Liver (tissue), 9 donors: ENCODE results near the gene PLCD3. TPM values are rescaled to one million over a fixed set of nuclear protein-coding genes. Genes with fewer than 3 reads are reported as not detected.

Experiments used
- DNase-seq: peaks from one replicate; pipeline ENCODE4 v3.0.0-alpha.2; 2017; ENCODE audit warnings: low spot score
- H3K27ac ChIP-seq, 2 donors: one replicate each; pipeline ENCODE4 v1.7.0; 2013; ENCODE audit warnings: inconsistent platforms in 2 of 2, low read length in 2 of 2, control low read depth in 1 of 2, low read depth in 1 of 2, mild to moderate bottlenecking in 1 of 2
- H3K27me3 ChIP-seq, 4 donors: one replicate each; pipeline versions ENCODE4 v1.6.1 to v1.7.0; 2013; ENCODE audit warnings: low read length in 3 of 4, inconsistent platforms in 1 of 4, mild to moderate bottlenecking in 1 of 4, moderate library complexity in 1 of 4; ENCODE audit not compliant: control insufficient read depth in 4 of 4, insufficient read depth in 4 of 4
- H3K36me3 ChIP-seq, 4 donors: one replicate each; pipeline versions ENCODE4 v1.6.1 to v1.7.0; 2013; ENCODE audit warnings: low read length in 3 of 4, mild to moderate bottlenecking in 3 of 4, low read depth in 1 of 4, moderate library complexity in 1 of 4; ENCODE audit not compliant: control insufficient read depth in 4 of 4, insufficient read depth in 3 of 4
- H3K4me1 ChIP-seq, 4 donors: one replicate each; pipeline versions ENCODE4 v1.6.1 to v1.7.0; 2013; ENCODE audit warnings: low read length in 3 of 4, mild to moderate bottlenecking in 3 of 4, moderate library complexity in 1 of 4; ENCODE audit not compliant: control insufficient read depth in 4 of 4, insufficient read depth in 4 of 4
- H3K4me3 ChIP-seq, 3 donors: one replicate each; pipeline versions ENCODE4 v1.6.1 to v1.7.0; 2013; ENCODE audit warnings: low read length in 3 of 3, control low read depth in 1 of 3, low read depth in 1 of 3, mild to moderate bottlenecking in 1 of 3
- H3K9ac ChIP-seq, 2 donors: one replicate each; pipeline ENCODE4 v1.7.0; 2013; ENCODE audit warnings: low read length in 2 of 2, mild to moderate bottlenecking in 2 of 2, moderate library complexity in 2 of 2, control low read depth in 1 of 2, low read depth in 1 of 2
- H3K9me3 ChIP-seq, 4 donors: one replicate each; pipeline versions ENCODE4 v1.6.1 to v1.7.0; 2013; ENCODE audit warnings: low read length in 3 of 4; ENCODE audit not compliant: control insufficient read depth in 4 of 4
- ATF3 ChIP-seq: IDR thresholded peaks from 2 replicates; pipeline ENCODE4 v1.6.1; 2016; ENCODE audit warnings: antibody characterized with exemption
- CTCF ChIP-seq: fragments of 150-350 bp; IDR thresholded peaks from 2 replicates; pipeline ENCODE4 v1.5.1; 2017; ENCODE audit warnings: improper control_type of control experiment, low read depth, low read length; ENCODE audit not compliant: missing input control
- EGR1 ChIP-seq, 2 donors: IDR thresholded peaks; 2 replicates each; pipeline ENCODE4 v1.6.1; 2016 to 2018; ENCODE audit warnings: antibody characterized with exemption in 2 of 2, low read depth in 2 of 2
- FOXA1 ChIP-seq: IDR thresholded peaks from 2 replicates; pipeline ENCODE4 v1.6.1; 2016; ENCODE audit warnings: antibody characterized with exemption
- FOXA2 ChIP-seq: IDR thresholded peaks from 2 replicates; pipeline ENCODE4 v1.6.1; 2016; ENCODE audit warnings: antibody characterized with exemption
- GABPA ChIP-seq, 2 donors: IDR thresholded peaks in 1 of 2; conservative IDR thresholded peaks in 1 of 2; 2 replicates each; pipeline ENCODE4 v1.6.1; 2016; ENCODE audit warnings: antibody characterized with exemption in 2 of 2, mild to moderate bottlenecking in 1 of 2, moderate library complexity in 1 of 2
- HNF4A ChIP-seq, 2 donors: conservative IDR thresholded peaks; 2 replicates each; pipeline ENCODE4 v1.6.1; 2016; ENCODE audit warnings: antibody characterized with exemption in 2 of 2, mild to moderate bottlenecking in 2 of 2
- HNF4G ChIP-seq: IDR thresholded peaks from 2 replicates; pipeline ENCODE4 v1.6.1; 2016; ENCODE audit warnings: antibody characterized with exemption
- JUND ChIP-seq, 2 donors: IDR thresholded peaks; 2 replicates each; pipeline ENCODE4 v1.6.1; 2016; ENCODE audit warnings: antibody characterized with exemption in 2 of 2
- MAX ChIP-seq: IDR thresholded peaks from 2 replicates; pipeline ENCODE4 v1.6.1; 2016; ENCODE audit warnings: antibody characterized with exemption
- NR2F2 ChIP-seq: IDR thresholded peaks from 2 replicates; pipeline ENCODE4 v1.6.1; 2016; ENCODE audit warnings: antibody characterized with exemption
- RAD21 ChIP-seq, 2 donors: IDR thresholded peaks; 2 replicates each; pipeline ENCODE4 v1.6.1; 2016; ENCODE audit warnings: antibody characterized with exemption in 2 of 2, mild to moderate bottlenecking in 2 of 2
- REST ChIP-seq: IDR thresholded peaks from 2 replicates; pipeline ENCODE4 v1.6.1; 2016; ENCODE audit warnings: antibody characterized with exemption, mild to moderate bottlenecking
- RXRA ChIP-seq, 2 donors: IDR thresholded peaks; 2 replicates each; pipeline ENCODE4 v1.6.1; 2017 to 2018; ENCODE audit warnings: antibody characterized with exemption in 2 of 2, mild to moderate bottlenecking in 1 of 2
- SP1 ChIP-seq: IDR thresholded peaks from 2 replicates; pipeline ENCODE4 v1.6.1; 2018; ENCODE audit warnings: antibody characterized with exemption, mild to moderate bottlenecking
- TAF1 ChIP-seq: conservative IDR thresholded peaks from 2 replicates; pipeline ENCODE4 v1.6.1; 2016; ENCODE audit warnings: antibody characterized with exemption, mild to moderate bottlenecking
- YY1 ChIP-seq: IDR thresholded peaks from 2 replicates; pipeline ENCODE4 v1.6.1; 2016; ENCODE audit warnings: antibody characterized with exemption, mild to moderate bottlenecking
- ZBTB33 ChIP-seq: IDR thresholded peaks from 2 replicates; pipeline ENCODE4 v1.6.1; 2016; ENCODE audit warnings: antibody characterized with exemption
- WGBS: extraction: QIAGEN DNeasy Blood & Tissue Kit; methylation state at CpG from one replicate; pipeline ENCODE4 v1.1.7; 2013; 5-methylcytosine and 5-hydroxymethylcytosine counted together
- polyA plus RNA-seq, 2 donors: library from polyadenylated mRNA; stranded (reverse) in 1 of 2; unstranded in 1 of 2; fragments of 200-250 nt in 1 of 2; fragments of >200 nt in 1 of 2; fragmentation: Nextera tagmentation in 1 of 2; extraction: Ambion mirVana in 1 of 2; gene quantifications; one replicate each; pipeline versions ENCODE4 v1.2.1 to v1.2.3, GENCODE V29; 2013 to 2015
- total RNA-seq, 2 donors: library from RNA; depleted of rRNA; stranded (reverse); fragments of >200 nt; gene quantifications; one replicate each; pipeline ENCODE4 v1.2.3, GENCODE V29; 2014
- donor health status: healthy.
- donor health status: healthy.
- donor health status: healthy.
- donor health status: healthy.
- donor health status: healthy.

PLCD3 gene
- total and polyA plus RNA-seq, 4 donors = 0.28 to 2.3 (median 1.4) TPM

- no peak for TF ChIP-seq SP1
Measured at GRCh38 chr17:45177563-45177962, 45.2 kb upstream of the PLCD3 start (continued).

- no peak overlapping the region for H3K4me3 ChIP-seq
- no peaks in the 10 kb centered on the region for H3K36me3 ChIP-seq
- H3K27me3 ChIP-seq = no peaks in the 10 kb centered on the region
- H3K4me1 ChIP-seq = peaks cover 7 to 25% (median 19%) of the 10 kb centered on the region in 4 donors
- no peaks in the 10 kb centered on the region for H3K9me3 ChIP-seq
- TF ChIP-seq EGR1 (IDR thresholded peaks at IDR 0.05; ENCODE audit: low read depth in 2 of 2) = no peak
- no peak for TF ChIP-seq RAD21 (IDR thresholded peaks at IDR 0.05)
- TF ChIP-seq NR2F2 = no peak
- no peak for TF ChIP-seq ZBTB33
- no peak for TF ChIP-seq ATF3
- TF ChIP-seq HNF4G = no peak
- TF ChIP-seq FOXA2 = no peak
- TF ChIP-seq MAX = no peak
- no peak for TF ChIP-seq HNF4A (conservative IDR thresholded peaks at IDR 0.05)
- no peak for TF ChIP-seq TAF1
- no peak for TF ChIP-seq YY1
- TF ChIP-seq SP1 = no peak
- TF ChIP-seq CTCF = no peak
- no peak for TF ChIP-seq RXRA (IDR thresholded peaks at IDR 0.05)
- TF ChIP-seq FOXA1 = no peak
- TF ChIP-seq JUND (IDR thresholded peaks at IDR 0.05) = no peak
- TF ChIP-seq REST = no peak
- TF ChIP-seq GABPA (IDR thresholded peaks at IDR 0.05 in 1 of 2, conservative IDR thresholded peaks at IDR 0.05 in 1 of 2) = no peak
- no peak overlapping the region for H3K9ac ChIP-seq
- no peak overlapping the region for H3K27ac ChIP-seq
- no peak for DNase-seq
- WGBS = 88% methylated on average over 3 of the region's 3 CpGs
Measured at GRCh38 chr17:45175759-45176115, 43.4 kb upstream of the PLCD3 start.
